ENCODE data around the gene NKG7.
A peak's percentile ranks its signal among the peaks of the same experiment; 100 is the strongest.

The NKG7 gene

GRCh38 chr19:51389143-51389542 is 16.7 kb upstream of the NKG7 start:
- DNase-seq, result no peak

- no peak for DNase-seq
These were observed 15.5 kb upstream of the NKG7 start, which contains the start of gene LIM2 for GRCh38 chr19:51387924-51388389. TSS of gene LIM2 (minus strand) at chr19:51387974. CDS start at chr19:51387443, 531 bp downstream.

GRCh38 chr19:51386882-51387520 is 14.5 kb upstream of the NKG7 start:
- no peak for DNase-seq

GRCh38 chr19:51382004-51382403 is 9.6 kb upstream of the NKG7 start:
- DNase-seq, result no peak

- DNase-seq, result no peak
These were observed 7.9 kb upstream of the NKG7 start for GRCh38 chr19:51380379-51380778.

- DNase-seq, result no peak
These were observed 5.0 kb upstream of the NKG7 start for GRCh38 chr19:51377422-51377821.

GRCh38 chr19:51375504-51376221 is 3.2 kb upstream of the NKG7 start:
- DNase-seq, result peak; percentile 37

GRCh38 chr19:51372021-51372648 is 319 bp downstream of the NKG7 start:
- no peak for DNase-seq

GRCh38 chr19:51371186-51371690 is 1.2 kb downstream of the NKG7 start:
- DNase-seq, result no peak

- DNase-seq, result no peak
These were observed 2.2 kb downstream of the NKG7 start for GRCh38 chr19:51370230-51370629.

- peak; percentile 14 for DNase-seq
These were observed 3.8 kb downstream of the NKG7 start, which contains the start of gene CLDND2 for GRCh38 chr19:51368366-51369282. TSS of gene CLDND2 (minus strand) at chr19:51369003. CDS start at chr19:51368577, 426 bp downstream.

- DNase-seq, result peak; percentile 98
These were observed 4.7 kb downstream of the NKG7 start for GRCh38 chr19:51367565-51368365.

GRCh38 chr19:51367255-51367564 is 5.2 kb downstream of the NKG7 start:
- peak; percentile 33 for DNase-seq

- peak; percentile 96 for DNase-seq
These were observed 5.8 kb downstream of the NKG7 start for GRCh38 chr19:51366389-51367254.

GRCh38 chr19:51365965-51366388 is 6.5 kb downstream of the NKG7 start, which contains the start of gene ETFB:
TSS of gene ETFB (minus strand) at chr19:51366388. CDS start at chr19:51366326, 62 bp downstream.
- no peak for DNase-seq

- peak; percentile 13 for DNase-seq
These were observed 7.1 kb downstream of the NKG7 start for GRCh38 chr19:51365211-51365964.

GRCh38 chr19:51364200-51365106 is 8.0 kb downstream of the NKG7 start:
- DNase-seq, result no peak

- no peak for DNase-seq
These were observed 11.2 kb downstream of the NKG7 start for GRCh38 chr19:51361239-51361638.

- no peak for DNase-seq
These were observed 13.2 kb downstream of the NKG7 start for GRCh38 chr19:51359294-51359693.
